ENCODE data around the gene EIF5.
"Not testable (repeated sequence)": the region's sequence is repeated elsewhere in the genome, so short reads cannot be mapped to it uniquely, and the experiment has no call there.

The EIF5 gene

DNA sequence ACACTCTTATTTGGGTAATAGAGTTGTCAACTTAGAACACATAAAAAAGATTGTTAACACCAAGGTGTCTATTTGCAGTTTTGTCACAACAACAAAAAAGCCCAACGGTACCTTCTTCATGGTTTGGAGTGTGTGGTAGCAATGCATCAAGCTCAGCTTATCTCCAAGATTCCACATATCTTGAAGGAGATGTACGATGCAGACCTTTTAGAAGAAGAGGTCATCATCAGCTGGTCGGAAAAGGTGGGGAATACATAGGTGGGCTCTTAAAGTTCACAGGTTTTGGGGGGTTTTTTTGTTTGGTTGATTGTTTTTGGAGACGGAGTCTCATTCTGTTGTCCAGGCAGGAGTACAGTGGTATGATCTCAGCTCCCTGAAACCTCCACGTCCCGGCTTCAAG is 5.5 kb downstream of the EIF5 start:
- no peak for DNase-seq

DNA sequence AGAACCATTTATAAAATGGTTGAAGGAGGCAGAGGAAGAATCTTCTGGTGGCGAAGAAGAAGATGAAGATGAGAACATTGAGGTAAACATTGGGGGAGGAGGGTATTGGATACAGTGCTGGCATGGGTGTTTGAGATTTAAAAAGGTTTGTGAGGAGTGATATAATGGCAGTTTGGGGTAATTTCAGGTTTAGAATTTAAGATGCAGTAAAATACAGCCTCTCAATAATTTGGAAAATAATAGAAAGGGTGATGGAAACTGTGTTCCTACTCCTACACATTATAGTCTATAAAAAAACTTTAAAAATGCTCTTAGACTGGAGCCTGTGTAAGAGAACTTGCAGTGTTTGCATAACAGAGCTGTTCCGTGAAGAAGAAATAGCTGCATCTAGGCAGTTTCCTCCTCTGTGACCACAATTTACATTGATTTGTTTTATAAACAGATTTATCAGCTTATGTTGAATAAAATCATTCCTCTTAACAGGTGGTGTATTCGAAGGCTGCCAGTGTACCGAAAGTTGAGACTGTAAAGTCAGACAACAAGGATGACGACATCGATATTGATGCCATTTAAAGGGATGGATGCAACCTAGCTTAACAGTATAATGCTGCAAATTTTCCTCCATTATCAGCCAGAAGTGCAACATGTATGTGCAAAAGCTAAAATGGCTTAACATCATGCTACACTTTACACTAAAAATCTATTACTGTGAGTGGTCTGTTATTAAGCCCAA is 6.6 kb downstream of the EIF5 start:
- no peak for DNase-seq

DNA sequence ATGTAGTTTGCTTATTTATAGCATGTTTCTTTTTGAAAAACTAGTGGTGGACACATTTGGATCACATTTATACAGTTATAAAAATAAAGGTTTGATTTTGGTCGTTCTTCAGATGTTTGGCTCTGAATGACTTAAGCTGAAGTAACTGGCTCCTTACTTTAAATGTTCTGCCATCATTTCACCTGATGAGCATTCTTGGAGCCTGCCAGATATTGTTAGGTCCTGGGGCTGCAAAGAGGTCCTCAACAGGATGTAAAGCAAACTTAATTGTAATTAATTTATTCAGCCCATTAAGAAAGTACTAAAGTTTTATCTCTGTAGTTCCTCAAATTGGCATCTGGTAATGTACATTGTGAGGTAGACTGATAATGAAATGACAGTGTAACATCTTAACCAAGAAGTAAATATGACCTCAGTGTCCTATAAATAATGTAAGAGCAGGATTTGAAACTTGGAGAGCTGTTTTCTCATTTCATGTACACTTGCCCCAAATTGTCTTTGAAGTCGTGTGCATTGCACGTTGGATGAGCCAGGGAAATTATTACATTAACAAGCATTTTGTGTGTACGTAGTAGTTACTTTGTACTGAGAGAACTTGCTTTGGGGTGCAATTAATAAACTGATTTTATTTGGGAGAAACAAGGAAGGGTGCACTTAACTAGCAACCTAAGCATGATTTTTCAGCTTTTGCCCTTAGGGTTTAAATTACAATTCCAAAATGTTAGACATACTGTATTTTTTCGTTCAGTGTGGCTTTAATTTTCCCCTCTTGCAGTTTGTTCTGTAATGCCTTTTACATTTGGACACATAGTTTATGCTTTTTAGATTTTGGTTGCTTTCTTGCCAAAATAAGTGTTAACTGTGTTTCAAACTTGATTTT is 7.5 kb downstream of the EIF5 start:
- no peak for DNase-seq

DNA sequence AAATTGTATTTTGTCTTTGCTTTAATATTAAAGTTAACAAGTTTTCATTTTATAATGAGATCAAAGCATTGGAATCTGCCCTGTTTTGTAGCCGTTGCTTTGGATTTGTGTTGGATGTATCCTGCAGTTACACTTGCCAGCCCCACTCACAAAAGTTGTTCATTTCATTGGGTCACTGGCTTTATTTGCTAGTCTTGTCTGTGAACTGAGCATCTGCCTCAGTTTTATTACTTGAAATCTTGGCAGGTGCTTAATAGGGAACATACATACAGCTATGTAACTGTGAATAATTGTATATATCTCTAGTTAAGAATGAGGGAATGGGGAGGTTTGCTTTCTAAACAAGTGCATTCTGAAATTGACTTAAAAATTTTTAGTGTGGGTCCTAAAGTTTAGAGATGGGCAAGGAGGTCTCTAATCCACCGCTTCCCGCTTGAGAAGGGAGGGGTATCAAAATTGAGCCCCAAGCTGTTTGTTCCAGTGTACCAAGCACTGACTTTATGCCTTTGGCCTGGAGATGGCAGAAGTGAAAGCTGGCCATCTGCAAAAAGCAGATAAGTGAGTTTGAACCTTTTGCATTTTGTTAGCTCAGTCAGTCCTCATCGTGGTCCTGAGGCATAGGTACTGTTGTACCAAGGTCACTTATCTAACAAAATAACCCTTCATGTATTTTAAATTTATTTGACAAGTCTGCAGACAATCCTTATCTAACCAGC is 9.3 kb downstream of the EIF5 start:
- no peak for DNase-seq

DNA sequence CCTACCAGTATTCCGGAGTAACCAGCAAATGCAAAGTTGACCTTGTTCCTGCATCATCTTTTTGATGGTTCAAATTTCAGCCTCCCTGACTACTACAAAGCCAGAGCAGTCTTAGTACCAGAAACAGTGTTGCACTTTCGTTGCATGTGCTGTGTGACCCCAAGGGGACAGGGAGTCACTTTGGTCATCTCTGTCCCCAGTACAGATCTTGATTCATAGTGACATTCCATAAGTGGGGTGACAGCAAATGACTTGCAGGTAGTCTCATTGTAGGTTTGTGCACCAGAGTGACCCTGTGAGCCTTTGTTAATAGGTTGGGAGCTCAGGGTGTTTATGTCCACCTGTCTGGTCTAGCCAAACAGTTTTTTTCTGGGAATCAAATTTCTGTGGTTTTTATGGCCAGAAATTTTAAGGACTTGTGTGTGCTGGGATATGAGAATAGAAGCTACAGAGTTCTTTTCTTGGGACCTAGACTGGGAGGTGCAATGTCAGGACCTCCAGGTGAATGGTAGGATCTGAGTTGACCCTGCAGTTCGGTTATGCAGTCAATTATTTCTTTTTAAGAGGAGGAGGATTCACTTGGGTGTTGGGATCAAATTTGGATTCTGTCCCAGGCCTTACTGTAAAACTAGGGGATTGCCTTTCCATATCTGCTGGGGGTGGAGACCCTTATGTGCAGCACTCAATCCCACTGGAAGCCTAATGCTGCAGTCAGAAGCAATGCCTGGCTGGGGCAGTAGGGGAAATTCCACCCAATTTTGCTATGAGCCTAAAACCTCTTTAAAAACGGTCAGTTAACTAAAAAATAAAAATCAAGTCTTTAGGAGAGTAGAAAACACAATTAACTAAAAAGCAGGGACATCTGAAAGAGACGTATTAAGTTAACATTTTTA is 10.1 kb downstream of the EIF5 start:
- no peak for DNase-seq

DNA sequence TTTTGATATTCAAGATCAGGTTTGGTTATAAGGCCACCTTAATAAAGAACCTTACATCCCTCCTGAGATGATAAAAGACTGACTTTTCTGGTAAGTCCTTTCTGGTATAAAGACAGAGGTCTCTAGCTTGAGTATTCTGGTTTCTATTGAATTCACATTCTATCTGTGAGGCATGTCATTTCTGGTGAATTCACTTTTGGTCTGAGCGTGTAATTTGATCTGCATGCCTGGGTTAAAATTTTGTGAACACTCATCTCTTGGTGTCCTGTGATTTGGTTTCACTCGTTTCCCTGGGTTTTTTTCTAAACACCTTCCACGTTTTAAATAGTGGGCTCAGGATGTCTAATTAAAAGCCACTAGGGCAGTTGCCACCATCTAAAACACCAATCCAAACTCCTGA is 12.2 kb downstream of the EIF5 start:
- DNase-seq = no peak

DNA sequence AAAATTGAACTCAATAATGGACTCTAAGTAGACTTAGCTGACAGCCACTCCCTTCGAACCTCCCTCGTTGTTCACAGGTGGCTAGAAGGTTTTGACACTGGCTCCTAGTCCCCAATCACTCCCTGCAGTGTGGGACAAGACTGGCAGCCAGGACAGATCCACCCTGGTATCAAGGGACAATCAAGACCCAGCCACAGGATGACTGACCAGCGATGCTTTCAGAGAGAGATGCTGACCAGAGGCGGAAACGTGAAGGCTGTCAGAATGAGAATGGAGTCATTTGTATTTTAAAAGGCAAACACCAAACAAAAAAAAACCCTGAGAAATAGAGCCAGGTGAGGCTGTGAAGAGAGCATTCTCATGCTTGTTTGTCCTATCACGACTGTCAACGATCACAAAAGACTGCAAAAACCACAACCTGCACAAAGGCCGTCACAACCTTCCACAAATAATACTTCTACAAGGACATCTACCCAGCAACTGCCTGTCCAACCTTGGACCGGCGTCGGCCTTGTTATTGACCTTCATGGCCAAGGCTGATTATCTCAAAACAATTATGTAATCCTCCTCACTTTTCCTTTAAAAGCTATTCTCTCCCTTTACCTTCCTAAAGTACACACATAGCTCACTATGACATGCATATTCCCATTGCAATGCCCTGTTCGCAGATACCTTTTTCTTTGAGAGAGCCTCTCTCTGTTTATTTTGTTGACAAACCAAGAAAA is 13.2 kb downstream of the EIF5 start:
- DNase-seq = no peak

DNA sequence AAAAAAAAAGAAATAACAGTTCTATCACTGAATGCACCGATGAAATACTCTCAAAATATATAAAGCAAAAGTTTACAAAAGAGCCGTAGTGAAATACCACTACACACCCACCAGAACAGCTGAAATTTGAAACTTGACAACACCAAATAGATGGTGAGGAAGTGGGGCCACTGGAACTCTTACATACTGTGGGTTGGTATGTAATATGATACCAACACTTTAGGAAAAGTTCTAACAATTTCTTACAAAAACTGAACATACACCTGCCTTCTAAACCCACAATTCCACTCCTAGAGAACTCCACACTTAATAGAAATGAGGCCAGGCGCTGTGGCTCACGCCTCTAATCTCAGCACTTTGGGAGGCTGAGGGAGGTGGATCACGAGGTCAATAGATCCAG is 14.1 kb downstream of the EIF5 start:
- DNase-seq = no peak

DNA sequence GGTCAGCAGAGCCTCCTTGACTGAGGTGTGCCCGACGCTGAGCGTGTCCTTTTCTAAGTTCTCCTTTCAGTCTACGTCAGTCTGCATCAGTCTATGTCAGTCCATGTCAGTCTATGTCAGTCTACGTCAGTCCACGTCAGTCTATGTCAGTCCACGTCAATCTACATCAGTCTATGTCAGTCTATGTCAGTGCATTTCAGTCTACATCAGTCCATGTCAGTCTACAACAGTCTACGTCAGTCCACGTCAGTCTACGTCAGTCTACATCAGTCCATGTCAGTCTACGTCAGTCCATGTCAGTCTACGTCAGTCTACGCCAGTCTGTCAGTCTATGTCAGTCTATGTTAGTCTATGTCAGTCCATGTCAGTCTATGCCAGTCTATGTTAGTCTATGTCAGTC is 15.9 kb downstream of the EIF5 start:
- no peak for DNase-seq

DNA sequence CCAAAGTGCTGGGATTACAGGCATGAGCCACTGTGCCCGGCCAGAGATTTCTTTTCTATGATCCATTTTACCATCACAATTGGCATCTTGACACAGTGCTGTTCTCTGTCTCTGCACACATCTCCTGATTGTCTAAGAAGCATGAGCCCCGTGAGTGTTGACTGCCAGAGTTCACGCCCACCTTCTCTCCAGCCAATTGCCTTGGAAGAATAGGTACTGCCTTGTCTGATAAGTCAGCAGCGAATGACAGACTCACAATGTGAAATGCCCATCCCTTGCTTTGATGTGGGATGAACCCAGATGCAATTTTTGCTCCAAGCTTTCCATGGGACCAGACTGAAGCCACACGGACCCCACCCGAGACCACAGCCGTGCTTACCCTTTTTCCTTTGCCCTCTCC is 19.3 kb downstream of the EIF5 start:
- DNase-seq = no peak

DNA sequence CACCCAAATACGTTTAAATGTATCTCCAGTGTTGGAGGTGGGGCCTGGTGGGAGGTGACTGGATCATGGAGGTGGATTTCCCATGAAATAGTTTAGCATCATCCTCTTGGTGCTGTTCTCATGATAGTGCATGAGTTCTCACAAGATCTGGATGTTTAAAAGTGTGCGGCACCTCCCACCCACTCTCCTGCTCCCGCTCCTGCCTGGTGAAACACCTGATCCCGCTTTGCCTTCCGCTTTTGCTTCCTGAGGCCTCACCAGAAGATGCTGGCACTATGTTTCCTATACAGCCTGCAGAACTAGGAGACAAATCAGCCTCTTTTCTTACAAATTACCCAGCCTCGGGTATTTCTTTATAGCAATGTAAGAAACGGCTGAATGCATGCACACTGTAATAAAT is 20.1 kb downstream of the EIF5 start:
- no peak for DNase-seq

DNA sequence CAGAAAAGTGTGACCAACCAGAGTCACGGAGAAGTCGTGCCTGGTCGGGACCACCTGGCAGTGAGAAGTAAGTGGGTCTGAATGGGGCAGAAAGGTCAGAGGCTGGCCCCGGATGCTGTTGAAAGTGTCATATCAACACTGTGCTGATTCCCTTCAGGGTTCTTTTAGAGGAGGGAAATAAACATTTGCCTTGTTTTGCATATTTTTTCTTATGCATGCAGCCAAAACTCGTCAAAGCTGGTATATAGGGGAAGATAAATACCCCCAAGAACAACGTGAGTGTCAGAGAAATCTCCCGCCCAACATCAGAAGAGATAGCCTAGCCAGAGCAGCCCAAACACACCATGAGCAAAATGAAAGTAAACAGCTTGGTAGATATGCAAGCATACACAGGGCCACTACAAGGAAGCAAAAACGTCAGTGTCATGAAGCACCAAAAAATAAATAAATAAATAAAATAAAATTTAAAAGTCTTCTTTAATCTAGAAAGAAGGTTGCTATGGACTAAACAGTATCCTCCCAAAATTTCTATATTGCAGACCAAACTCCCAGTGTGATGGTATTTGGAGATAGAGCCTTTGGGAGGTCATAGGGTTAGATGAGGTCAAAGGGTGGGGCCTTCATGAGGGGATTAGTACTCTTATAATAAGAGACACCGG is 22.1 kb downstream of the EIF5 start:
- DNase-seq = peak; percentile 94

DNA sequence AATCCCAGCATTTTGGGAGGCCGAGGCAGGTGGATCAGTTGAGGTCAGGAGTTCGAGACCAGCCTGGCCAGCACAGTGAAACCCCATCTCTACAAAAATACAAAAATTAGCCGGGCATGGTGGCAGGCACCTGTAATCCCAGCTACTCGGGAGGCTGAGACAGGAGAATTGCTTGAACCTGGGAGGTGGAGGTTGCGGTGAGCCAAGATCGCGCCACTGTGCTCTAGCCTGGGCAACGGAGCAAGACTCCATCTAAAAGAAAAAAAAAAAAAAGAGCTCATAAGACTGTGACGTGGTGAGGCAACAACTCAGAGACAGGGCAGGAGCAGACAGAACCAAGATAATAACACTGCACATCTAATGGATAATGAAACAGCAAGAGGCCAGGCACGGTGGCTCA is 23.5 kb downstream of the EIF5 start:
- DNase-seq = not testable (repeated sequence)

DNA sequence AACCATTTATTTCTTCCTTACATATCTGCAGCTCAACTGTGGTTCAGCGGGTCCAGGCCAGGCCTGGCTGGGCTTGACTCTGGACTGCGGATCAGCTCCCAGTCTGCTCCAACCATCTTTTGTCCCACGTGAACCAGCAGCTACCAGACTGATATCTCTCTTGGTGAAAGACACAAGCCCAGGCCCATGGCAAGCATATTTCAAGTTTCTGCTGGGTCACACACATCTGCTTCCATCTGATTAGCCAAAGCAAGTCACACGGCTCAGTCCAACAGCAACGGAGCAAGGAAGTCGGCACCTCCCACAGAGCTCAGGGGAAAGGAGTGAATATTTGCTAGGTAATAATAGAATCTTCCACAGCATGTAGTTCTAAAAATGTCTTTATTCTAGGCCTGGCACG is 26.5 kb downstream of the EIF5 start:
- DNase-seq = no peak

DNA sequence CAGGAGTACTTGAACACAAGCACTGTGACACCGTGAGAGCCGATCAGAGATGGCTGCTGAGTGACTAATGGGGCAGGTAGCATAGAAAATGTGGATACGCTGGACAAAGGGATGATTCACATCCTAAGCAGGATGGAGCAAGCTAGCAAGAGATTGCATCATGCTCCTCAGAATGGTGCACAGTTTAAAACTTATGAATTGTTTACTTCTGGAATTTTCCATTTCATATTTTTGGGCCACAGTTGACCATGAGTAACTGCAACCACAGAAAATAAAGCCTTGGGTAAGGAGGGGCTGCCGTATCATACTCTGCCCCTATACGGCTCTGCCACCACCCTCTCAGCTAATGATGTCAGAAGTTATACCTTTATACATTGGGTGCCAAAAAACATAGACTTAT is 27.8 kb downstream of the EIF5 start:
- no peak for DNase-seq

DNA sequence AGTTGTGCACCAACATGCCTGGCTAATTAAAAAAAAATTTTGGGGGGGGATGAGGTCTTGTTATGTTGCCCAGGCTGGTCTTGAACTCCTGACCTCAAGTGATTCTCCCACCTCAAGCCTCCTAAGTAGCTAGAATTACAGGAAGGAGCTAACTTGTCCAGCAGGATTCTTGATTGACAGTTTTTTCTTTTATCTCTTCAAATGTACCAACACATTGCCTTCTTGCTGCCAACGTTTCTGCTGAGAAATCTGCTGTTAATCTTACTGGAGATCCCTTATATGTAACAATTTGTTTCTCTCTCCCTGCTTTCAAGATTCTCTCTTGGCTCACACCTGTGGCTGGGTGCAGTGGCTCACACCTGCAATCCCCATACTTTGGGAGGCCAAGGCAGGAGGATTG is 28.7 kb downstream of the EIF5 start:
- DNase-seq = no peak

DNA sequence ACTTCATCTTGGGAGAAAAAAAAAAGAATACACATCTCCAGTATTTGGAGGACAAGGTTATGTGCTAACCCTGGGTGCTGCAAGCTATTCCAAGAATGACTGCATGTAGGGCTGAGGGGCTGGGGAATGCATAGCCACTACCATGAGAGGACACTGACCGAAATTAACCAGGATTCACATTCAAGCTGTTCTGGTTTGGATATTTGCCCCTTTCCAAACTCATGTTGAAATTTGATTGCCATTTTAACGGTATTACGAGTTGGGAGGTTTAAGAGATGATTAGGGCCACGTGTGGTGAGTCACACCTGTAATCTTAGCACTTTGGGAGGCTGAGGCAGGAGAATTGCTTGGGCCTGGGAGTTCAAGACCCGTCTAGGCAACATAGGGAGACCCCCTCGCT is 32.7 kb downstream of the EIF5 start:
- no peak for DNase-seq

DNA sequence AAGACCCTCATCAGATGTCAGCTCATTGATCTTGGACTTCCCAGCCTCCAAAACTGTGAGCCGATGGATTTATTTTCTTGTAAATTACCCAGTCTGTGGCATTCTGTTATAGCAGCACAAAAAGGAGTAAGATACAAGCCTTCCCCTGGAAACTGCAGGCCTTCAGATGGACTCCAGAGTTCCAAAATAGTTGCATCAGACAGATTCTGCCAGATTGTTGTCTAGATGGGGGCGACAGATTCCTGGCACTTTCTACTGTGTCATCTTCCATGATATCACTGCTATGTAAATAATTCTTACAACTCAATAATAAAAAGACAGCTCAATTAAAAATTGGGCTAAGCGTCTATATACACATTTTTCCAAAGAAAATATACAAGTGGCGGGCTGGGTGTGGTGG is 34.0 kb downstream of the EIF5 start:
- DNase-seq = no peak

DNA sequence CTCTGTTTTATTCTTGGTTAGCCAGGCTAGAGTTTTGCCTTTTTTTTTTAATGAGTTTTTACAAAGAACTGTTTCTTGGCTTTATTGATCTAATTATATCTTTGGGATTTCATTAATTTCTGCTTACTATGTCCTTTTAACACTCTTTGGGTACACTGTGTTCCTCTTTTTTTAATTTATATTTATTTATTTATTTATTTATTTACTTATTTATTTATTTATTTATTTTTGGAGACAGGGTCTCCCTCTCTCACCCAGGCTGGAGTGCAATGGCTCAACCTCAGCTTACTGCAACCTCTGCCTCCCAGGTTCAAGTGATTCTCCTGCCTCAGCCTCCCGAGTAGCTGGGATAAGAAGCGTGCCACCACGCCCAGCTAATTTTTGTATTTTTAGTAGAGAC is 36.0 kb downstream of the EIF5 start:
- no peak for DNase-seq

DNA sequence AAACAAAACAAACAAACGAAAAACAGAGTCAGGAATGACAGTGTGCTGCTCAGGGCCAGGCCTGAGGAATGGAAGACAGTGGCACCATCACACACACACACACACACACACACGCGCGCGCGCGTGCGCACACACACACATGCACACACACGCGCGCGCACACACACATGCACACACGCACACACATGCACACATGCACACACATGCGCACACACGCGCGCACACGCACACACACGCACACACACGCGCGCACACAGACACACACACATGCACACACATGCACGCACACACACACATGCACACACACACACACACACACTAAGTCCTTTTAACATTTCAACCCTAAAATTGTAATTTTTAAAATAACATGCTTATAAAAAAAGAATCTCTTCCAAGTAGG is 38.0 kb downstream of the EIF5 start:
- no peak for DNase-seq

DNA sequence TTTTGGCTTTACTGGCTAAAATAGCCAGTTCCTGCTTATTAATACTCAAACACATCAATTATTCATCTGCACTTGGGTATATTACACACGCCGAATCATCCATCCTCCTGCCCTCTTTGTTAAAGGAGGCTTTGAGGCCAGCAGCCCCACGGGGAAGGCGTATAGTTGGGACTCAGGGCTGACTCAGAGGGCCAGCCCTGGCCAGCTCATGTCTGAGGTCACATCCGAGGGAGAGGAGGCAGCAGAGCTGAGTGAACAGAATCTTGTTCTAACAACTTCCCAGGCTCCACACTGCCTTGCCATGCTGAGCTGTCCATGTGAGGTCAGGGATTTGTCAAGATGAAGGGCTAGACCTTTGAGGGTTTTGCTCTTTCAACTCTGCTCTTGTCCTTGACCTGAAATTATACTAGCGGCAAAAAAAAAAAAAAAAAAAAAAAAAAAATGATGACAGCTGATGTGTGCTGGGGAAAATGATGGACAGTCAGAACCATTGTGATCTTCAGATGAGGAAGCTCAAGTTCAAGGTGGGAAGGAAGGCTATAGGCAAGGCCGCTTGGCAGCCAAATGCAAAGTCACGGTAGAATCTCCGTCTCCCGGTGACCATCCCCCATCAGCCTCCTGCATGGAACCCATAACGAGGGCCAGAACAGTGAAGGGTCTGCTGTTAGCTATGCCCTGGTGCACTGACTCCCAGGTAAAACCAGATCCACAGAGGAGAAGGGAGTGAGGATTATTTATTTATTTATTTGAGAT is 38.7 kb downstream of the EIF5 start:
- no peak for DNase-seq
